GM12874 (cell line): Measurements from ENCODE around the gene ERG28.

Experiments used
- TF ChIP-seq, protein P1 (sequence below): IDR thresholded peaks from 2 replicates; pipeline ENCODE4 v1.5.1; 2011; ENCODE audit warnings: low read depth, mild to moderate bottlenecking, control low read depth, low read length, moderate library complexity; ENCODE audit not compliant: insufficient read depth

ERG28 gene

DNA sequence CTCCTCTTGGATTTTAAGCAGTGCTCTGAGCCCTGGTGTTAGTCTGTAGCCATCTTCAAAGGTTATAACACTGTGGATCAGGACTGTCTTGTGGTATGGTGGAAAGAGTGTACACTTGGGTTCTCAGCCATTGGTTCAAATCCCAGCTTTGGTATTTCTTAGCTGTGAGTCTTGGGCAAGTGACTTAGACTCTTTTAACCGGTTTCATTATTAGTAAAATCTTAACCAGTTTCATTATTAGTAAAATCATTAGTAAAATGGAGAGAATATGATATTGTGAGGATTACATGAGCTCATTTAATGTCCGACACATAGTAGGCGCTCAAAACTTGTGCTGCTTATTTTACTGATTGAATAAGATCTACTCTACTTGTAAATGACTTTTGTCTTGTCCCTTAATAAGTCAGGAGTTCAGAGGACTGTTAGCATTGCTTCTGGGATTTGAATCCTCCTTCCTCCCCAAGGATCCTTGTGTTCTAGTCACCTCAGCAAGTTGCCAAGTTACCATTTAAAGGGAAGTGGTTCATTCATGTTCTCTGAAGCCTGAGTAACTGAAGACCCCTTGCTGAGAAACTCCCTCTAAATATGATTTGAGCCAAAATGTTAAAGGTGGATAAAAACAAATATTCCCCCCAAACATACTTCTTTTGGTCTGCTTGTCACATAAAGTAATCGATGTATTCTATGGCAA lies 12.8 kb upstream of the ERG28 start:
- TF ChIP-seq, protein P1, sequence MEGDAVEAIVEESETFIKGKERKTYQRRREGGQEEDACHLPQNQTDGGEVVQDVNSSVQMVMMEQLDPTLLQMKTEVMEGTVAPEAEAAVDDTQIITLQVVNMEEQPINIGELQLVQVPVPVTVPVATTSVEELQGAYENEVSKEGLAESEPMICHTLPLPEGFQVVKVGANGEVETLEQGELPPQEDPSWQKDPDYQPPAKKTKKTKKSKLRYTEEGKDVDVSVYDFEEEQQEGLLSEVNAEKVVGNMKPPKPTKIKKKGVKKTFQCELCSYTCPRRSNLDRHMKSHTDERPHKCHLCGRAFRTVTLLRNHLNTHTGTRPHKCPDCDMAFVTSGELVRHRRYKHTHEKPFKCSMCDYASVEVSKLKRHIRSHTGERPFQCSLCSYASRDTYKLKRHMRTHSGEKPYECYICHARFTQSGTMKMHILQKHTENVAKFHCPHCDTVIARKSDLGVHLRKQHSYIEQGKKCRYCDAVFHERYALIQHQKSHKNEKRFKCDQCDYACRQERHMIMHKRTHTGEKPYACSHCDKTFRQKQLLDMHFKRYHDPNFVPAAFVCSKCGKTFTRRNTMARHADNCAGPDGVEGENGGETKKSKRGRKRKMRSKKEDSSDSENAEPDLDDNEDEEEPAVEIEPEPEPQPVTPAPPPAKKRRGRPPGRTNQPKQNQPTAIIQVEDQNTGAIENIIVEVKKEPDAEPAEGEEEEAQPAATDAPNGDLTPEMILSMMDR, result no peak

DNA sequence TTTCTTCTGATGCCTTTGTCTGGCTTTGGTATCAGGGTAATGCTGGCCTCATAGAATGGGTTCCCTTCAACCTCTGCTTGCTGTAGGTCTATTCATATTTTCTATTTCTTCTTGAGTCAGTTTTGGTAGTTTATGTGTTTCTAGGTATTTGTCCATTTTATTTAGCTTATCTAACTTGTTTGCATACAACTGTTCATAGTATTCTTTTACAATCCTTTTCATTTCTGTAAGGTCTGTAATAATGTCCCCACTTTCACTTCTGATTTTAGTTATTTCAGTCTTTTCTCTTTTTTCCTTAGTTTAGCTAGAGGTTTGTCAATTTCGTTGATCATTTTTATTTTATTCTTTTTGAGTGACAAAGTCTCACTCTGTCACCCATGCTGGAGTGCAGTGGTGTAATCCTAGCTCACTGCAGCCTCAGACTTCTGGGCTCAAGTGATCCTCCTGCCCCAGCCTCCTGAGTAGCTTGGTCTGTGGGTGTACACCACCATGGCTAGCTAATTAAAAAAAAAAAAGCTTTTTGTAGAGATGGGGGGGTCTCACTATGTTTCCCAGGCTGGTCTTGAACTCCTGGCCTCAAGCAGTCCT lies 12.0 kb upstream of the ERG28 start:
- TF ChIP-seq, protein P1, result no peak

DNA sequence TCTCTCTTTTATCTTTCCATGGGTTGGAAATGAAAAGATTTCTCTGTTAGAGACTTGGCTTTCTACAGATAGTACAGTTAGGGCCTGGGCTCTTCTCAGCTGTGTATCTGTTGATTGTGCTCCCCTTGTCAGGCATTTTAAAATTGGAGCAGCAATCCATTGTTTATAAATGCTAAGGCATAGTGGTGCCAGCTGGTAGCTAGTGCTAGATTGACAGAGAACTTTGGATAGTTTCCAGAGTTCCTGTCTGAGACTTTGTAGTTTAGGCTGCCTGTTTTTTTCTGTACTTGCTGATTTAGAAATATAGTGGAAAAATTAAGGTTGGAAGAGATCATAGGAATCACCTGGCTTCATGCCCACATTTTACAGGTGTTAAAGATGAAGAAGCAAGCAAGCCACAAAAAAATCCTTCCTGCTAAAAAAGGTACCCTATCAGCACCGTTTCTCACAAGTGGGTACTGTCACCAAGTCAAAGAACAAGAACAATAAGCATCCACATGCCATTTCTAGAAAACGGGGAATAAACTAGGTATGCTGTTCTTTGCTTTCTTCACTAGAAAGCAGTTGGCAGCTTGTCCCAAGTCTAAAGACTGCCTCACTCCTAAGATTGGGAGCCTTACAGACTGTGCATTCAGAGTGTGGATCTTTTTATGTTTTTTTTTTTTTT lies 6.6 kb upstream of the ERG28 start:
- TF ChIP-seq, protein P1, result no peak

- TF ChIP-seq, protein P1, result no peak
Observed at GRCh38 chr14:75662966-75663365, 2.3 kb upstream of the ERG28 start.

DNA sequence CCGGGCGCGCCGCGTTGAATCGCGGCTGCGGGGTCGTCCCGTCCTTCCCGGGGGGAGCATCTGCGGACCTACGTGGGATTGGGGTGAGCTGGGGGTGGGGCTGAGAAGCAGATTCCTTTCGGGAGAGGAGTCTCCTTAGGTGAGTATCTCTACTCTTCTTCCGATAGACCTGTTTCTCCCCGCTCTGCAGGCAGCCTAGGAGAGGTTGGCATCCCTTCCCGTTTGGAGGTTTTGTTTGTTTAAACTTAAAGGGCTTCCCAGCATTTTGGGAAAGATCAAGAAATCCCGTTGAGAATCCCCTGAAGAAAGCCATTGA lies 781 bp upstream of the ERG28 start:
- TF ChIP-seq, protein P1, result no peak

- TF ChIP-seq, protein P1, result no peak
Observed at GRCh38 chr14:75660238-75660629, 442 bp downstream of the ERG28 start.

GRCh38 chr14:75658957-75659356 lies 1.7 kb downstream of the ERG28 start:
- TF ChIP-seq, protein P1, result no peak
